Neural crest cell (in vitro differentiated cells): Measurements from ENCODE around the gene HMOX1. TPM values are rescaled to one million over a fixed set of nuclear protein-coding genes. Genes with fewer than 3 reads are reported as not detected.
"Not testable (repeated sequence)": the region's sequence is repeated elsewhere in the genome, so short reads cannot be mapped to it uniquely, and the experiment has no call there.

Experiments
- DNase-seq: peaks from one replicate; pipeline ENCODE4 v3.0.0; 2021; ENCODE audit warnings: low read depth, mixed read lengths, low spot score
- H3K27ac Mint-ChIP-seq: one replicate; pipeline ENCODE4 v1.8.0; 2021; ENCODE audit warnings: mild to moderate bottlenecking, mixed read lengths; ENCODE audit not compliant: unreplicated experiment
- H3K27me3 Mint-ChIP-seq: 2 replicates; pipeline ENCODE4 v1.8.0; 2021; ENCODE audit warnings: low read depth, mild to moderate bottlenecking, mixed read lengths
- H3K36me3 Mint-ChIP-seq: 2 replicates; pipeline ENCODE4 v1.8.0; 2021; ENCODE audit warnings: low read depth, mild to moderate bottlenecking, mixed read lengths
- H3K4me1 Mint-ChIP-seq: 2 replicates; pipeline ENCODE4 v1.8.0; 2021; ENCODE audit warnings: mixed read lengths
- H3K4me3 Mint-ChIP-seq: one replicate; pipeline ENCODE4 v1.8.0; 2021; ENCODE audit warnings: mild to moderate bottlenecking, mixed read lengths
- H3K9me3 Mint-ChIP-seq: 2 replicates; pipeline ENCODE4 v1.8.0; 2021; ENCODE audit warnings: mixed read lengths
- CTCF ChIP-seq: fragments of 200-600 bp; sonication (generic); conservative IDR thresholded peaks from 2 replicates; pipeline ENCODE4 v1.5.0; 2021; ENCODE audit warnings: antibody characterized with exemption, mild to moderate bottlenecking
- total RNA-seq: library from RNA; stranded (reverse); gene quantifications from 2 replicates; pipeline ENCODE4 v1.2.1, GENCODE V29; 2021

Gene HMOX1
- total RNA-seq, 1 donor from 2014 or later = 2.4 TPM

GRCh38 chr22:35434061-35434710 lies 53.3 kb downstream of the HMOX1 start:
- Mint-ChIP-seq H3K4me3 (peak overlapping the region; percentile 45), H3K27ac (peak overlapping the region; percentile 35), H3K36me3 (peaks cover 44% of the 10 kb centered on the region), H3K9me3 (peaks cover 26% of the 10 kb centered on the region), H3K27me3 (peaks cover 3% of the 10 kb centered on the region), H3K4me1 (peaks cover 20% of the 10 kb centered on the region)
- no peak for DNase-seq
- TF ChIP-seq CTCF = no peak

GRCh38 chr22:35435201-35435740 lies 54.4 kb downstream of the HMOX1 start:
- Mint-ChIP-seq H3K4me3 (peak overlapping the region; percentile 18), H3K4me1 (peaks cover 20% of the 10 kb centered on the region)

GRCh38 chr22:35436421-35436820 lies 55.5 kb downstream of the HMOX1 start:
- Mint-ChIP-seq H3K27me3 (peaks cover 3% of the 10 kb centered on the region), H3K4me1 (peaks cover 20% of the 10 kb centered on the region), H3K36me3 (peaks cover 43% of the 10 kb centered on the region), H3K9me3 (peaks cover 26% of the 10 kb centered on the region), H3K27ac (no peak overlapping the region), H3K4me3 (no peak overlapping the region)
- TF ChIP-seq CTCF = no peak
- no peak for DNase-seq

More at GRCh38 chr22:35435201-35435740, 54.4 kb downstream of the HMOX1 start:
- no peak for TF ChIP-seq CTCF
- peak; percentile 42 for DNase-seq
- Mint-ChIP-seq H3K27me3 (peaks cover 3% of the 10 kb centered on the region), H3K9me3 (peaks cover 26% of the 10 kb centered on the region), H3K36me3 (peaks cover 44% of the 10 kb centered on the region), H3K27ac (peak overlapping the region; percentile 67)

GRCh38 chr22:35437049-35437448 lies 56.2 kb downstream of the HMOX1 start:
- no peak for DNase-seq
- Mint-ChIP-seq H3K36me3 (peaks cover 38% of the 10 kb centered on the region), H3K27ac (no peak overlapping the region)

GRCh38 chr22:35438673-35439364 lies 57.9 kb downstream of the HMOX1 start:
- not testable (repeated sequence) for H3K27ac Mint-ChIP-seq, DNase-seq, H3K4me3 Mint-ChIP-seq, H3K27me3 Mint-ChIP-seq
- peaks cover 20% of the 10 kb centered on the region for H3K4me1 Mint-ChIP-seq
- H3K36me3 Mint-ChIP-seq = peaks cover 26% of the 10 kb centered on the region
- H3K9me3 Mint-ChIP-seq = peaks cover 20% of the 10 kb centered on the region

More at GRCh38 chr22:35437049-35437448, 56.2 kb downstream of the HMOX1 start:
- Mint-ChIP-seq H3K4me3 (no peak overlapping the region), H3K9me3 (peaks cover 24% of the 10 kb centered on the region), H3K27me3 (peaks cover 3% of the 10 kb centered on the region), H3K4me1 (peaks cover 20% of the 10 kb centered on the region)
- no peak for TF ChIP-seq CTCF

- Mint-ChIP-seq H3K4me1 (peaks cover 17% of the 10 kb centered on the region), H3K27ac (no peak overlapping the region), H3K4me3 (no peak overlapping the region), H3K9me3 (peaks cover 17% of the 10 kb centered on the region), H3K27me3 (peaks cover 2% of the 10 kb centered on the region), H3K36me3 (peaks cover 21% of the 10 kb centered on the region)
- TF ChIP-seq CTCF = no peak
- no peak for DNase-seq
These were observed 58.4 kb downstream of the HMOX1 start for GRCh38 chr22:35439365-35439717.
